Measurements from ENCODE around the gene XXYLT1. TPM values are rescaled to one million over a fixed set of nuclear protein-coding genes. Genes with fewer than 3 reads are reported as not detected.

XXYLT1 gene
- total and polyA plus RNA-seq, 9 of the 15 experiments (the other 6 are each of a cell fraction or from before 2014, with no cell fraction given): 1.9 to 18.9 (median 15.0) TPM

- ChIA-PET CTCF (ENCODE audit: low intra/inter-chr PET ratio) (no interaction called here), POLR2A (interaction anchor here (0.7 to 2.8 kb wide), 5 partner anchors 9 to 38 kb away, joined by 3 to 10 read pairs (median 6); no protein-coding TSS in a partner anchor)
- FAIRE-seq (no peak), ATAC-seq (no peak), DNase-seq (ENCODE audit: extremely low read depth in 1 of 4, low spot score in 3 of 4) (no peak)
- 91% methylated on average over 6 of the region's 6 CpGs for WGBS (ENCODE audit: insufficient coverage, low coverage, missing lambda C conversion rate)
- intact Hi-C loops (cut with micrococcal nuclease): no loop called here
- no peak overlapping the region for H3K4me3 ChIP-seq
- no peak overlapping the region for H3K4me2 ChIP-seq (ENCODE audit: insufficient read depth, low read length)
- no peaks in the 10 kb centered on the region; a peak in 1 of 5 replicates for H3K27me3 ChIP-seq (ENCODE audit: control insufficient read depth in 2 of 2, insufficient read depth in 2 of 2, low read length in 2 of 2)
- peak overlapping the region in 1 of 2 experiments; percentile 3; a peak in 1 of 4 replicates for H3K9ac ChIP-seq (ENCODE audit: insufficient read depth in 1 of 2, low read depth in 2 of 2, low read length in 2 of 2)
- peaks cover 40 to 60% of the 10 kb centered on the region in 2 experiments for H3K4me1 ChIP-seq (replicated peaks in 1 of 2; ENCODE audit: control insufficient read depth in 2 of 2, insufficient read depth in 2 of 2, low read length in 2 of 2)
- no peak for TF ChIP-seq KAT7 (CRISPR knock-in tag; IDR thresholded peaks at IDR 0.05; ENCODE audit: borderline replicate concordance)
- TF ChIP-seq OTX1 (CRISPR knock-in tag; IDR thresholded peaks at IDR 0.05): no peak
- TF ChIP-seq CBFB (CRISPR knock-in tag; IDR thresholded peaks at IDR 0.05): no peak
- TF ChIP-seq DMBX1 (CRISPR knock-in tag; IDR thresholded peaks at IDR 0.05; ENCODE audit: borderline replicate concordance): no peak
- H3K27ac ChIP-seq (ENCODE audit: extremely low read depth, low read depth, low read length): peak overlapping the region; percentile 48; the same call in 2 of the 3 replicates
- no peaks in the 10 kb centered on the region for H3K9me1 ChIP-seq (ENCODE audit: control insufficient read depth, insufficient read depth, low read length)
- peaks cover 4% of the 10 kb centered on the region; the same call in 2 of the 3 replicates for H3K36me3 ChIP-seq (ENCODE audit: control insufficient read depth, insufficient read depth, low read length)
- H4K20me1 ChIP-seq (replicated peaks; ENCODE audit: control insufficient read depth, insufficient read depth, low read length): no peaks in the 10 kb centered on the region
- peaks cover 36% of the 10 kb centered on the region for H3K79me2 ChIP-seq (ENCODE audit: control insufficient read depth, insufficient read depth, low read length)
- in situ Hi-C loops (cut with MboI): no loop called here
- no peaks in the 10 kb centered on the region for H3K9me3 ChIP-seq (replicated peaks; ENCODE audit: control insufficient read depth, insufficient read depth, low read depth, low read length)
- H2AFZ ChIP-seq (ENCODE audit: low read depth, low read length): 0 out of 2 replicates have a peak overlapping the region, but pooled peaks have one; percentile 37
- no TSS peak for BruUV-seq (replicated peaks)
Measured at GRCh38 chr3:195159814-195160165, 111.2 kb downstream of the XXYLT1 start.

- CTCF ChIA-PET (ENCODE audit: low intra/inter-chr PET ratio): no interaction called here
- no peaks in the 10 kb centered on the region for H4K20me1 ChIP-seq (replicated peaks; ENCODE audit: control insufficient read depth, insufficient read depth, low read length)
- peak in 1 of 2 experiments; percentile 70; a peak in 1 of 4 replicates for TF ChIP-seq RCOR1 (IDR thresholded peaks at IDR 0.05; ENCODE audit: borderline replicate concordance in 1 of 2, low read depth in 2 of 2, low read length in 2 of 2)
Measured at GRCh38 chr3:195159117-195159813, 111.7 kb downstream of the XXYLT1 start.

More at GRCh38 chr3:195159117-195159813, 111.7 kb downstream of the XXYLT1 start:
- ATAC-seq (no peak), FAIRE-seq (no peak), DNase-seq (ENCODE audit: extremely low read depth in 1 of 4, low spot score in 3 of 4) (no peak)
- no peaks in the 10 kb centered on the region for H3K9me3 ChIP-seq (replicated peaks; ENCODE audit: control insufficient read depth, insufficient read depth, low read depth, low read length)
- no peak overlapping the region for H3K4me3 ChIP-seq
- peaks cover 4% of the 10 kb centered on the region; the same call in 2 of the 3 replicates for H3K36me3 ChIP-seq (ENCODE audit: control insufficient read depth, insufficient read depth, low read length)
- 89% methylated on average over 10 of the region's 10 CpGs for WGBS (ENCODE audit: insufficient coverage, low coverage, missing lambda C conversion rate)
- in situ Hi-C loops (cut with MboI) (no loop called here), intact Hi-C loops (cut with micrococcal nuclease) (no loop called here)
- POLR2A ChIA-PET: interaction anchor here (0.6 to 2.8 kb wide), 5 partner anchors 9 to 1058 kb away, joined by 3 to 10 read pairs (median 3); no protein-coding TSS in a partner anchor
- peaks cover 42 to 60% of the 10 kb centered on the region in 2 experiments for H3K4me1 ChIP-seq (replicated peaks in 1 of 2; ENCODE audit: control insufficient read depth in 2 of 2, insufficient read depth in 2 of 2, low read length in 2 of 2)
- H2AFZ ChIP-seq (ENCODE audit: low read depth, low read length): no peak overlapping the region
- peaks cover 31% of the 10 kb centered on the region for H3K79me2 ChIP-seq (ENCODE audit: control insufficient read depth, insufficient read depth, low read length)
- H3K27me3 ChIP-seq (ENCODE audit: control insufficient read depth in 2 of 2, insufficient read depth in 2 of 2, low read length in 2 of 2): no peaks in the 10 kb centered on the region; a peak in 1 of 5 replicates
- H3K27ac ChIP-seq (ENCODE audit: extremely low read depth, low read depth, low read length): no peak overlapping the region; the same call in 2 of the 3 replicates
- H3K9ac ChIP-seq (ENCODE audit: insufficient read depth in 1 of 2, low read depth in 2 of 2, low read length in 2 of 2): peak overlapping the region in 1 of 2 experiments; percentile 3; a peak in 1 of 4 replicates
- no TSS peak for BruUV-seq (replicated peaks)
- H3K9me1 ChIP-seq (ENCODE audit: control insufficient read depth, insufficient read depth, low read length): no peaks in the 10 kb centered on the region
- H3K4me2 ChIP-seq (ENCODE audit: insufficient read depth, low read length): no peak overlapping the region

Measured in K562 (cell line).